Loucy (cell line): Measurements from ENCODE around the gene ADARB1.

Experiments used
- EZH2phosphoT487 ChIP-seq: fragments of 200-600 bp; IDR thresholded peaks from 2 replicates; pipeline ENCODE4 v1.6.1; 2018; ENCODE audit warnings: antibody characterized with exemption, mild to moderate bottlenecking, moderate library complexity, borderline replicate concordance
- TF ChIP-seq, protein P1 (sequence below): fragments of 200-600 bp; sonication (generic); conservative IDR thresholded peaks from 2 replicates; pipeline ENCODE4 v1.5.1; 2014; ENCODE audit warnings: mild to moderate bottlenecking, antibody characterized with exemption, low read length

GRCh38 chr21:45196620-45197019, 122.2 kb downstream of the ADARB1 start:
- TF ChIP-seq, protein P1, sequence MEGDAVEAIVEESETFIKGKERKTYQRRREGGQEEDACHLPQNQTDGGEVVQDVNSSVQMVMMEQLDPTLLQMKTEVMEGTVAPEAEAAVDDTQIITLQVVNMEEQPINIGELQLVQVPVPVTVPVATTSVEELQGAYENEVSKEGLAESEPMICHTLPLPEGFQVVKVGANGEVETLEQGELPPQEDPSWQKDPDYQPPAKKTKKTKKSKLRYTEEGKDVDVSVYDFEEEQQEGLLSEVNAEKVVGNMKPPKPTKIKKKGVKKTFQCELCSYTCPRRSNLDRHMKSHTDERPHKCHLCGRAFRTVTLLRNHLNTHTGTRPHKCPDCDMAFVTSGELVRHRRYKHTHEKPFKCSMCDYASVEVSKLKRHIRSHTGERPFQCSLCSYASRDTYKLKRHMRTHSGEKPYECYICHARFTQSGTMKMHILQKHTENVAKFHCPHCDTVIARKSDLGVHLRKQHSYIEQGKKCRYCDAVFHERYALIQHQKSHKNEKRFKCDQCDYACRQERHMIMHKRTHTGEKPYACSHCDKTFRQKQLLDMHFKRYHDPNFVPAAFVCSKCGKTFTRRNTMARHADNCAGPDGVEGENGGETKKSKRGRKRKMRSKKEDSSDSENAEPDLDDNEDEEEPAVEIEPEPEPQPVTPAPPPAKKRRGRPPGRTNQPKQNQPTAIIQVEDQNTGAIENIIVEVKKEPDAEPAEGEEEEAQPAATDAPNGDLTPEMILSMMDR, result no peak
- TF ChIP-seq EZH2phosphoT487, result no peak
